Body of pancreas (tissue), 4 donors: ENCODE results near the gene C16orf95.

Experiments
- POLR2A ChIP-seq, 3 donors: fragments of 450-650 bp; IDR thresholded peaks; one replicate each; pipeline ENCODE4 v1.6.1; 2016; ENCODE audit warnings: antibody characterized with exemption in 3 of 3, mild to moderate bottlenecking in 2 of 3
- TF ChIP-seq, protein P1 (sequence below), 7 experiments: fragments of 450-650 bp in 4 of 7; fragments of 200-600 bp in 3 of 7; sonication (generic) in 3 of 7; IDR thresholded peaks; one replicate each; pipeline ENCODE4 v1.5.1; 2016 to 2019; ENCODE audit warnings: antibody characterized with exemption in 7 of 7

DNA sequence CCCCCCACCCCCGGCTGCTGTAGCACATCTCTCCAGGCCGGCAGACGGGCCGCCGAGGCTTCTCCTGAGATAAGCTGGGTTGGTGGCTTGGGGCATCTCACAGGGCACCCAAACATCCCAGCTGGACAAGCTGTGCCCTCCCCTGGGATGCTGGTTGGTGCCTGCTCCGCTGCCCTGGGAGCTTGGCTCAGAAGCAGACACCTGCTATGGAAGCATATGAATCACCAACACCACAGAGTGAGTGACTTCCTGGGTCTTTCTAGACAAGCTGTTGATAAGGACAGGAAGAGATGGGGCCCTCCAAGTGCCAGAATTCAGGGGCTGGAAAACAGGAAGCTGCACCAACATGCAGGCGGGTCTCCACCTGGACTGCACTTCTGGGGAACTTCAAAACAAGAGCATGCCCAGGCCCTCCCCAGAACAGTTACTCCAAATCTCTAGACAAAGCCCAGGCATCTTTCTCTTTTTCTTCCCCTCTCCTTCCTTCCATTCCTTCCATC is 13.7 kb downstream of the C16orf95 start:
- TF ChIP-seq, protein P1, sequence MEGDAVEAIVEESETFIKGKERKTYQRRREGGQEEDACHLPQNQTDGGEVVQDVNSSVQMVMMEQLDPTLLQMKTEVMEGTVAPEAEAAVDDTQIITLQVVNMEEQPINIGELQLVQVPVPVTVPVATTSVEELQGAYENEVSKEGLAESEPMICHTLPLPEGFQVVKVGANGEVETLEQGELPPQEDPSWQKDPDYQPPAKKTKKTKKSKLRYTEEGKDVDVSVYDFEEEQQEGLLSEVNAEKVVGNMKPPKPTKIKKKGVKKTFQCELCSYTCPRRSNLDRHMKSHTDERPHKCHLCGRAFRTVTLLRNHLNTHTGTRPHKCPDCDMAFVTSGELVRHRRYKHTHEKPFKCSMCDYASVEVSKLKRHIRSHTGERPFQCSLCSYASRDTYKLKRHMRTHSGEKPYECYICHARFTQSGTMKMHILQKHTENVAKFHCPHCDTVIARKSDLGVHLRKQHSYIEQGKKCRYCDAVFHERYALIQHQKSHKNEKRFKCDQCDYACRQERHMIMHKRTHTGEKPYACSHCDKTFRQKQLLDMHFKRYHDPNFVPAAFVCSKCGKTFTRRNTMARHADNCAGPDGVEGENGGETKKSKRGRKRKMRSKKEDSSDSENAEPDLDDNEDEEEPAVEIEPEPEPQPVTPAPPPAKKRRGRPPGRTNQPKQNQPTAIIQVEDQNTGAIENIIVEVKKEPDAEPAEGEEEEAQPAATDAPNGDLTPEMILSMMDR (IDR thresholded peaks at IDR 0.05): no peak
- no peak for TF ChIP-seq POLR2A (IDR thresholded peaks at IDR 0.05)
